MV-4-11 (cell line): Measurements from ENCODE around the gene TICRR.
A peak's percentile ranks its signal among the peaks of the same experiment; 100 is the strongest.

Experiments used
- DNase-seq: peaks from one replicate; lab custom pipeline; 2025; lab: John Stamatoyannopoulos, UW

Gene TICRR

DNA sequence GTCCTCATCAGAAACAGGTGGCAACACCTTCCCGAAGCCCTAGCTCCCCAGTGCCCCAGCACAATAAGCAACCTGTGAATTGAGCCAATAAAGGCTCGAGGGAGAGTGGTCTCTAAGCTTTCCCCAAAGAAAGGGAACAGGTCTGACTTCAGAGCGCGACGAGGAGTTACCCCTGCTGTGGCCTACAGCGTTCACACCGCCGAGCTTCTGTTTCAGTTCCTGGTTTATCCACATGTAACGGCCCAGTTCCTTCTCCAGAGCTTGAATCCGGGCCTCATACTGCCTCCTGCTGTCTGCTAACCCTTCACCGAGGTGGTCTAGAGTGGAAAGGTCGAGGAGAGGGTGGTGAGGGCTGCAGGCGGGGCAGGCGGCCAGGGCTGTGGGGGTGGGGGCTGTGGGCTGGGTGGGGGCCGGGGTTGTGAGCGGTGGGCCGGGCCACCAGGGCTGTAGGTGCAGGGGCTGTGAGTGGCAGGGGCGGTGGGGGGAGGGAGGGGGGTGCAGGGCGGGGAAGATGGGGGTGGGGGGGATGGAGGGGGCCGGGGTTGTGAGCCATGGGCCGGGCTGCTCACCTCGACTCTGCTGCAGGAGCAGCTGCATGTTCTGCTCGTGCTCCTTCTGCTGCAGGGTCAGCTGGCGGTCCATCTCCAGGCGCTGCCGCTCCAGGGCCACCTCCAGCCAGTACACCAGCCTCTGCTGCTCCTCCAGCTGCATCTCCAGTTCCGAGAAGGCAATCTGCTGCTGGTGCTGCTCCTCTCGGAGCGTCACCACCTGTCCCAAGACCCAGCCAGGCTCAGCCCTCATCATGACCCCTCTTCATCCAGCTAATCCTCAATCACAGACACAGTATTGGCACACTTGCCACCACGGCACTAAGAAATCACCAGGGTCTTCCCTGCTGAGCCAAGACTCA lies 53.8 kb downstream of the TICRR start:
- peak; percentile 62 for DNase-seq

DNA sequence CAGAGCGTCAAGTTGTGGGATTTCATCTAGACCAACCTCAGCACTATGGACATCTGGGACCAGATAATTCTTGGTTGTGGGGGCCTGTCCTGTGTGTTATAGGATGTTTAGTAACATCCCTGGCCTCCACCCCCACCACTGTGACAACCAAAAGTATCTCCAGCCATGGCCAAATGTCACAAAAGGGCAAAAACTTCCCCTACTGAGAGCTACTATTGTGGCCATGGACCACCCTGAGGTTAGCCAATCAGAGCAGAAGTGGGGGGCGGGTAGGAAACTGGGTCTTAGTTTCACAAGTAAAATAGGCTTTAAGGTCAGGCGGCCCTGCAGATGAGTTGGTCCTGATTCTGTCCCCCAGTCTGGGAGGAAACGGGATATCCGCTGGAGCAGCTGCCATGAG lies 54.6 kb downstream of the TICRR start:
- no peak for DNase-seq

DNA sequence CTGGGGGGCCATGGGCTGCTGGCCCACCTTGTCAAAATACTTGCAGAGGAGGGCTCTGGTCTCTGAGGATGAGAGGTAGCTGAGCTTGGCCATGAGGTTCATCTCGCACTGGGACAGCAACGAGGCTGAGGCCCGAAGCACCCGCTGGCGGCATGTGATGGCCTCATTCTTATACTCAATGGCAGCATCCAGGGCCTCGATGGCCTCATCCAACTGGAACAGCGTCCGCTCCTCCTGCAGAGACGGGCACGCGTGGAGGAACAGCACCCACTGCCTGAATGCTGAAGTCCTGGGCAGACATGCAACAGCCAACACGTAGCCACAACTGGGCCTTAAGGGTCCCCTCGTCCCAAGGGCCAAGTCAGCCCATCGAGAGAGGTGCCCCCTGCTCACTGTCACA lies 55.0 kb downstream of the TICRR start:
- no peak for DNase-seq

DNA sequence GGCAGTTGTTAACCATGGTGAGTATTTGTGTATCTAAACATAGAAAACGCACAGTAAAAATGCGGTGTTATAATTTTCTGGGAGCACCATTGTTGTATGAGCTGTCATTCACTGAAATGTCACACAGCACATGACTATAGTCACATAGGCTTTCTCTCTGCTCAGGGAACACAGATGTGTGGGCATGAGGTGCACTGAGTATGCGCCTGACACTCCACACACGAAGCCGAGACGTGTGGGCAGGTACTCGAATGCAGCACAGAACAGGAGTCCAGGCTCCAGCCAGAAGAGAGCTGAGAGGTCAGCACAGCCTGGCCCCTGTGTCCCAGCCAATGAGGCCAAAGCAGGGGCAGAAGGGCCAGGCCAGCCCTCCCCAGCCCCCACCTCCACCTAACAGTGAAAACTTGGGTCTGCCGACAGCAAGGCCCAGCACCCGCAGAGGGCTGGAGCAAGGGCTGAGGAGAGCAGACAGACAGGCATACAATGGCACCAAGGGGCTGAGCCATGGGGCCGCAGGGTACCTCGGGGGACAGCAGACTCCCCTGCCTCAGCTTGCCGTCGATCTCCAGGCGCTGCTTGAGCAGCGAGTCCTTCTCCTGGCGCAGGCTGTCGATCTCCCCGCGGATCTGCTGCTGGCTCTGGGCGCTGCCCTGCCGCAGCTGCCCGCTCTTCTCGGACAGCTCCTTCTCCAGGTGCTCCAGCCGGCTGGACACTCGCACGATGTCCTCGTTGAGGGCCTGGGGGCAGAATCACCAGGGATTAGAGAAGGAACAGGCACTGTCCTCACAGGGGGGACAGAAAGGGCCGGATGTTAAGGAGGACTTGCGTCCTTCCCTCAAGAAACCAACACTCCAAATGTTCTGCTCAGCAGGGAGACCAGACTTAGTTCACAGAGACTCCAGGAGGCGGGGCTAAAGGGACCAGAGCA lies 56.0 kb downstream of the TICRR start:
- no peak for DNase-seq

DNA sequence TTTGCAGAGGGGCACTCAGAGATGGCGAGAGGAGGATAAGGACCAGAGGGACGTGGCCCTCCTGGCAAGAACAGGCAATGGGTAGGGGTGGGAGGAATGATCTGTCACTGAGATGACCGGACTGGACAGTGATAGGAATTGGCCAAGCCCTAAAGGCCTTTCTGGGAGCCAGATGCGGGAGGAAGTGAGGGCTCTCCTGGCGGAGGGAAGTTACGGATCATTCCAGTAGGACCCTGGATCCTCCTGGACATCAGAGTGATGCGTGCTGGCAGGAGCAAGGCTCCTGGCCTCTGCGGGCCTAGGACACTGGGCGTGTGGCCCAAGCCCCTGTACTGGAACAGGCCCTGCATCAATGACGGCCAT lies 56.6 kb downstream of the TICRR start:
- no peak for DNase-seq

DNA sequence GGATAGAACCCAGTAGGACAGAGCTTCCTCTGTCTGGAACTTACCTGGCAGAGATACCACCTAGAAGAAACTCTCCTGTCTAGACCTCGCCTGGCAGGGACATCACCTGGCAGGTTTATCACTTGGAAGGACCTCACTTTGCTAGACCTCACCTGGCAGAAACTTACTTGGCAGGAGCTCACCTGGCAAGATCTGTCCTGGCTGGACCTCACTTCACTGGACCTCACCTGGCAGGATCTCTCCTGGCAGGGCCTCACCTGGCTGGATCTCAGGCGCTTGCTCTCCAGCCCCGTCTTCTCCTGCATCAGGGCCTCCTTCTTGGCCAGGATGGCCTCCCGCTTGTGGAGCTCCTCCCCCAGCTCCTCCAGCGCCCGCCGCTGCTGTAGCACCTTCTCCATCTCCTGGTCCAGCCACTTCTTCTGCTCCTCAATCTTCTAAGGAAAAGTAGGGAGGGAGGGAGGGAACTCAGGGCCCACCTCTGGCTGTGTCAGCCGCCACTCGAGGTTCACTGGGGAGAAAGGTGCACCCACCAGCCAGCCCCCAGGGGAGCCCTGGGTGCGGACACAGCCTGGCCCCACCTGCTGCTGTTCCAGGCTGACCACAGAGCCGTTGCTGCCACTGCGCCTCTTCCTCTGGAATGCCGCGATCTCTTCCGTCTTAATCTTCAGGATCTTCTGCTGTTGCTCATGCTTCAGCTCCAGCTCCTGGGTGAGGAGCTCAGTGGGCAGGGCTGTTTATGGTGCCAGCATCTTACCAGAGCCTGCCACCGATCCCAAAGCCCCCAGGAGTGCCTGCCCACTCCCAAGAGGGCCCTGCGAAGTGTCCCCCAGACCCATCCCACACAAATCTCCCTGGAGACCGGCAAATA lies 57.5 kb downstream of the TICRR start:
- no peak for DNase-seq

DNA sequence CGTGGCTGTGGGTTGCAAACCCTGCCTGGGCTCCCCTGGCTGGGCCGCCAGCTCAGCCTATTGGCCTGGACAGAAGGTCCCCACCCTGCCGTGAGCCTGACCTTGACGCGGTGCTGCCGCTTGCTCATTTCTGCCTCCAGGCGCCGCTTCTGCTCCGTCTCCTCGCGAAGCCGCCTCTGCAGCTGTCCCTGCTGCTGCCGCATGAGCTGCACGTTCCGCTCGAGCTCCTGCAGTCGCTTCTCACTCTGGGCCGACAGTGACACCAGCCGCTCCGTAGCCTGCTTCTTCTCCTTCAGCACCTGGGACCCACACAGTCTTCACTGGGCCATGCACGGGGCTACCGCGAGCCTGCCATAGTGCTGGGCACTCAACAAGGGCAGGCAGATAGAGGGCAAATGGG lies 58.3 kb downstream of the TICRR start:
- no peak for DNase-seq

DNA sequence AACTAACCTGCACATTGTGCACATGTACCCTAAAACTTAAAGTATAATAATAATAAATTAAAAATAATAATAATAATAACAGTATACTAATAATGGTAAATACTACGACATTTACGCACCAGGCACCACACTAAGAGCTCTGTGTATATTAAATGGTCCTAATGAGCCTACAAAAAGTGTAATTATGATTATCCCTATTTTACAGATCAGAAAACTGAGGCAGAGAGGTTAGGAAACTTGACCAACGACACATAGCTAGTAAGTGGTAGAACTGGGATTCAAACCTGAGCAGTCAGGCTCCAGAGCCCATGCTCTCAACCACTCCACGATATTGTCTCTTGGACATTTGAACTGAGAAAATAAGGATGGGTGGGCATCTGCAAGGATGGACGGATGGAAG lies 65.0 kb downstream of the TICRR start:
- DNase-seq: no peak

DNA sequence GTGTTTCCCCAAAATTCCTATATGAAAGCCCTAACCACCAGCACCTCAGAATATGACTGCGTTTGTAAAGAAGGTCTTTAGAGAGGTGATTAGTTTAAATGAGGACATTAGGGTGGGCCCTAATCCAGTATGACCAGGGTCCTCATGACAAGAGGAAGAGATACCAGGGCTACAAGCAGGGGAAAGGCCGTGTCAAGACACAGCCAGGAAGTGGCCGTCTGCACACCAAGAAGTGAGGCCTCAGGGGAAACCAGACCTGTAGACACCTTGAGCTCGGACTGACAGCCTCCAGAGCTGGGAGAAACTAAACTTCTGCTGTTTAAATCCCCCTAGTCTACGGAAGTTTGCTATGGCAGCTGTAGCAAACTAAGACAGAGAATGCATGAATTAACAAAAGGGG lies 65.8 kb downstream of the TICRR start:
- no peak for DNase-seq

DNA sequence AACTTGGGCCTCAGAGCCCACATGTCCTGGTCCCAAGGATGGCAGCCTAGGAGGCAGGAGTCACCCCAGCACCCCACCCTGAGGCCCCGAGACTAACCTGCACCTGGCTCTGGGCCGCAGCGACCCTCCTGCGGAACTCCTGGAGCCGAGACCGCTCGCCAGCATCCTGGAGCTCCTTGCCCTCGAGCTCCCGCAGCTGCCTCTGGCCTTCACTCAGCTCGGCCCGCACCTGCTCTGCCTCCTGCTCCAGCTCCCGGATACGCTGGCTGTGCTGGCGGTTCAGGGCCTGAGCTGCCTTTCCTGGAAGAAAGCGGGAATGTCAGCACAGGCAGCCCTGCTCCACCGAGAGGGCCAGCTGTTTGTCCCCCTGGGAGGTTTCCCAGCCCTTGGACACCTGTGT lies 66.8 kb downstream of the TICRR start:
- no peak for DNase-seq

DNA sequence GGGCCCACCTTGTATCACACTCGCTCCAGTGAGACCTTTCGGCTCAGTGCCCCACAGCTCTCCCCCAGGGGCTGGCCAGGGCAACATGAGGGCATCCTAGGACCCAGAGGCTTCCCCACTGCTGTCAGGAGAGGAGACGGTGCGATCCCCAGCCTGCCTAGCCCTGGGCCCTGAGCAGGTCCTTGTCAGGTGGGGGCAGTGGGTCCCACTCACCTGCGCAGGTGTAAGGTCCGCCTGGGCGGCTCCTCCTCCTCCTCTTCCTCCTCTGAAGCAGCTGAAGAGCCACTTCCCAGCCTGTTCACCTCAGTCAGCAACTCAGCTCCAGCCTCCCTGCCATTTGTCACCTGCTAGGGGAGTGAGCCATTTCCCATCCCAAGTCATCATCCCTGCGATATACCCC lies 70.4 kb downstream of the TICRR start:
- no peak for DNase-seq

DNA sequence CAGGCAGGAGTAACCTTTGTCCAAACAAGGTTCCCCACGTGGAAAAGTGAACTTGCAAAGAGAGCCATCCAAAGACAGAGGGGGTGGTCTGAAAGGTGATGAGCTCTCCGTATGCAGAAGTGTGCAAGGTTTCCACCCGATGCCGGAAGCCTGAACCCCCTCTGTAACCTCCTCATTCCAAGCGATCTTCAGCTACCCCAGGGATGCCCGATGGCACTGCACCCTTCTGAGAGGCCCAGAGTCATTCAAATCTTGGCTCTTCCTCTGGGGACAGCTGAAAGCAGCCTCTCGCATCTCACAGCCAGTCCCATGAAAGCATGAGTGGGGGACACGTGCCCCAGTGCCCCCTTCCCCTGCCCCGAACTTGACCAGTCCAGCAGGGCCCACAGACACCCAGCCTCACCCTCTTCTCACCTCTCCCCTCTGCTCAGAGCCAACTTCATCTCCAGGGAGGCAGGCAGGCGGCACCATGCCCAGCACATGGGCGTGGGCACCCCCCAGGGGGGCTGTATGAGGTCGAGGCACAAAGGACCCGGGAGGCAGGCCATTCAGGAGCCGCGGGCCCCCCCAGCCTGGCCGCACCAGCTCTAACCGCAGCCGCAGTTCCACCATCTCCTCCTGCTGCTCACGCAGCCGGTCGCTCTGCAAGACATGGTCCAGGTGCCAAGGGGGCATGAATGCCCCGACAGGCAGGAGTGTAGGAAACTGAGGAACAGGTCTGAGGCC lies 71.3 kb downstream of the TICRR start:
- no peak for DNase-seq

DNA sequence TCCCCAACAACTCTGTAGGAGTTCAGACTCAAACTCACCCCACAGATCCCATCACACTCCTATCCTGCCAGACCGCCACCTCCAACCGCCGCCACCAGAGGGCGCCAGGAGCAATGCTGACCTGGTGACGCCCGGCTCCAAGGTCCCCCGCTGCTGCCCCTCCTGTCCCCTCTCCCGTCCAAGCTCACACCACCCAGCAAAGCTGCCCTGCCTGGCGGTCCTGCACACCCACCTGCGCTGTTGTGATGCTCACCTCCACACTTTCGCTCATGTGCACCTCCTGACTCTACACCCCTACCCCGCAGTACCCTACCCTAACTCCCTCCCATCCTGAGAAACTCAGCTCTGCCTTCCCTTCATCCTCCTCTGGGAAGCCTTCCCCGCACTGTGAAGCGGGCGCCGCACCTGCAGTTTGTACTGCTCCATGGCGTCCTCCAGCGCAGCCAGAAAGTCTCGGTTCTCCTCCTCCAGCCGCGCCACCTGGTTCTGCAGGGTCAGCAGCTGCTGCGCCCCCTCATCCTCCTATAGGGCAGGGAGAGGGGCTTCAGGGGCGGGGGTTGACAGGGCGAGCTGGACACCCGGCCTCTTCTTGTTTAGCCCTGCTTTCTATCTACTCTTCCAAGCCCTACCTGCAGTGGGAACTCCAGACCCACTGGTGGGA lies 72.1 kb downstream of the TICRR start:
- no peak for DNase-seq

DNA sequence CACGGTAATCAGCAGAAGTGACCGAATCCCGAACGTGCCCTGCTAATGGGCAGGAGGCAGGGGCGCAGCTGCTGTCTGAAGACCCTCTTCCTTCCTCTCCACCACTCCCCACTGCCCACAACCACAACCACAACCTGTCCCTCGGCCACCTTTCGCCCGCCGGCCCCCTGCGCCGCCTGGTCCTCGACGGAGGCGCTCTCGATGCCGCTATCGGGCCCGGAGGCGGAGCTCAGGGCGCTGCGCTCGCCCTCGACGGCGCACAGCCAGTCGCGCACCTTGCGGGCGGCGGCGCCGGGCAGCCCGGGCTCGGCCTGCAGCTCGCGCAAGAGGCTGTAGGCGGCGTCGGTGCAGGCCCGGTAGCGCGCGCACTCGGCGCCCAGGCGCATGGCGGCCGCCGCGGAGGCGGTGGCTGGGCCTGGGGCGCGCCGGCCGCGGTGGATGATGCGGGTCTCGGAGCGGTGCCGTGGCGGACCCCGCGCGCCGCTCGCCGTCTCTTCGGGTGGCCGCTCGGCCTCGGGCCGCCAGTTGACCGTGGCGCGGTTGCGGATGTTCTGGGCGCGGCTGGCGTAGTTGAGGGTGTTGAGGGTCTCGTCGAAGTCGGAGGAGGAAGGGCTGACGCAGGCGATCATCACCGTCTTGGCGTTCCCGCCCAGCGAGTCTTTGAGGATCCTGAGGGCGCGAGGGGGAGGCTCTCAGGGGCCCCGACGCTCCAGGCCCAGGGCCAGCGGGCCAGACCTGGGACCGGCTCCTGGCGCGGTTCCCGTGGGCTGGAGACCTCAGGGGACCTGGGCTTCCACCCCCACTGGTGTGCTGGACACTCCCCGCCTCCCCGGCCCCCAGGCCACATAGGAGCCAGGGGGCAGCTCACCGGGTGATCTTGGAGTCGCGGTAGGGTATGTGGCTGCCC lies 73.1 kb downstream of the TICRR start:
- DNase-seq: no peak

DNA sequence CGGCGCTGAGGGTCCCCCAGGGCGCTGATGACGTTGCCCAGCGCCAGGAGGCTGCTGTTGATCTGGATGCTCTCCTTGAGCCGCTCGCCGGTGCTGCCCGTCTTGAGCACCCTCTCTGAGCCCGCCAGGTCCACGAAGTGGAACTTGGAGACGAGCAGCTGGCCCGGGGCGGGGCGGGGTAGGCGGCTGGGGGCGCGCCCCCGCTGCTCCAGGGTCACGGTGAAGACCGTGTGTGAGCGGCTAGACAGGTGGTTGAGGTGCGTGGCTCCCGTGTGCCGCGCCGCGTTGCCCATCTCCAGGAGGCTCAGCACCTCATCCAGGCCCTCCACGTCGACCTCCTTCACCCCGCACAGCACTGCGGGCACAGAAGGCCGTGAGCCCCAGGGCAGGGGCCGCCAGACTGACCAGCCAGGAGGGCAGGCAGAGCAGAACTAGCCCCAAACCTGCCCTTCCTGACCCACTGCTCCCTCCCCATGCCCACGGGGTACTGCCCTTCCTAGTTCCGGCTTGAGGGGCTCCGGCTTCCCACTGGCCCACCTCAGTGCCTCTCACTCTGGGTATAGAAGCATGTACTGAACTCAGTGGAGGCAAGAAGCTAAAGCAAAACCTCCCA lies 73.8 kb downstream of the TICRR start:
- no peak for DNase-seq

DNA sequence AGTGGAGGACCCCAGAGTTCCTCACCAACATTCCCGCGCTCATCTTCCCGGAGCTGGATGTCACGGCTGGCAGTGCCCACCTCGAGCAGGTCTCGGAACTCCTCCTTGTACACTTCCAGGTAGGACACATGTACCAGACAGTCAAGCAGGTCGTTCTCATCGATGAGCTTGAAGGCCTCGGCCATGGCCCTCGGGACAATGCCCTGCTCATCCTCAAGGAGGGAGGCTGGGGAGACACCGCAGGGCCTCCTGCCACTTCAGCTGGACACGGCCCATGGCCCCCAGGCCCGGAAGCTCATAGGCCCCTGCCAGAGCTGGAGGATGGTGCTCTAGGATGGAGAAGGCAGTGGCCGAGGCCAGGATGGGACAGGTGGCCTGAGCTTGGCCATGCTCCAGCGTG lies 74.4 kb downstream of the TICRR start:
- no peak for DNase-seq

DNA sequence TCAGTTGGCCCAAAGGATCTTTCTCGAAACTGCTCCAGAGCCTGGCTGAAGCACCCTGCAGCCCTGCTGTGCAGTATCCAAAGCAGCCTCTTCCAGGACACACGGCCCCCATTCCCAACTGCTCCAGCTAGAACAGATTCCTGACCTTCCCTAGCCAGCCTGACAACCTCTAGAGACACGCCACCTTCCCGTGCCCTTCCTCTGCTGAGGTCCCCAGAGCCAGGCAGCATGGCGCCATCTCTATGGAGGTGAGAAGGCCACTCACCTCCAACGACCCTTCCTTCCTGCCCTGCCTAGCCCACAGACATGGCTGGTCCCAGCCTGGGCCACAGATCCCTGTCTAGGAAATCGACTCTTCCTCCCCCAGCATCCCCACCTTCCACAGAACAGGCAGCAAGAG lies 76.9 kb downstream of the TICRR start:
- no peak for DNase-seq

DNA sequence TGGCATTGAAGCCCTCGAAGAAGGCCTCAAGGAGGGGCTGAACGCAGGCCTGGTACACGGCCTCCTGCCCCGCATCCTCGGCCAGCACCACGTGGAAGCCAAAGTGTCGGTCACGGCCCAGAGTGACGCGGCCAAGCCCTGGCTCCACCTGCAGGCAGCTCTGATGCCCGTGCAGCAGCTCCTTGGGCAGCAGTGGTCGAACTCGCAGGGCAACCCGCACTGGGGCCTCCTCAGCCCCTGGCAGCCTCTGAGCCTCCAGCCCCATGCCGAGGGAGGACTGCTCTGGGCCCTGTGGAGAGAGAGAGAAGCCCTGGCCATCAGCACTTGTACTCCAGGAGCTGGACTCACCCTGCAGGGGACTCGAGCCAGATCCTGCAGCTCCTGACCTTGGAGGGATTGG lies 77.4 kb downstream of the TICRR start:
- DNase-seq: no peak

DNA sequence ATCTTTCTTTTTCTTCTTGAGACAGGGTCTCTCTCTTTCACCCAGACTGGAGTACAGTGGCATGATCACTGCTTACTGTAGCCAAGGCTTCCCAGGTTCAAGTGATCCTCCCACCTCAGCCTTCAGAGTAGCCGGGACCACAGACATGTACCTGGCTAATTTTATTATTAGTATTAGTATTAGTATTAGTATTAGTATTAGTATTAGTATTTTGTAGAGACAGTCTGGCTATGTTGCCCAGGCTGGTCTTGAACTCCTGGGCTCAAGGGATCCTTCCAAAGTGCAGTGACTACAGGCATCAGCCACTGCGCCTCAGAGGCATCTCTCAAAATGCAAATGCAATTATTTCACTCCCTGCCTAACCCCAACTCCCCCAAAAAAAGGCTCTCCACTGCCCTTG lies 78.3 kb downstream of the TICRR start:
- no peak for DNase-seq
